Chondrocyte (in vitro differentiated cells): ENCODE results near the gene ZSCAN31. TPM values are rescaled to one million over a fixed set of nuclear protein-coding genes. Genes with fewer than 3 reads are reported as not detected.

Source experiments
- DNase-seq: peaks from one replicate; pipeline ENCODE4 v3.0.0; 2021; ENCODE audit warnings: mixed read lengths, low spot score
- H3K27ac Mint-ChIP-seq: one replicate; pipeline ENCODE4 v1.8.0; 2021; ENCODE audit warnings: mild to moderate bottlenecking, moderate library complexity, mixed read lengths; ENCODE audit not compliant: unreplicated experiment
- H3K27me3 Mint-ChIP-seq: 2 replicates; pipeline ENCODE4 v1.8.0; 2021; ENCODE audit warnings: low read depth, mixed read lengths
- H3K36me3 Mint-ChIP-seq: 2 replicates; pipeline ENCODE4 v1.8.0; 2021; ENCODE audit warnings: low read depth, mixed read lengths
- H3K4me1 Mint-ChIP-seq: 2 replicates; pipeline ENCODE4 v1.8.0; 2021; ENCODE audit warnings: low read depth, mild to moderate bottlenecking, mixed read lengths
- H3K4me3 Mint-ChIP-seq: one replicate; pipeline ENCODE4 v1.8.0; 2021; ENCODE audit warnings: mild to moderate bottlenecking, moderate library complexity, mixed read lengths; ENCODE audit not compliant: unreplicated experiment
- H3K9me3 Mint-ChIP-seq: 2 replicates; pipeline ENCODE4 v1.8.0; 2021; ENCODE audit warnings: low read depth, mixed read lengths
- CTCF ChIP-seq: fragments of 200-600 bp; sonication (generic); IDR thresholded peaks from 2 replicates; pipeline ENCODE4 v1.5.0; 2021; ENCODE audit warnings: antibody characterized with exemption, mild to moderate bottlenecking, moderate library complexity
- total RNA-seq: library from RNA; stranded (reverse); gene quantifications from 3 replicates; pipeline ENCODE4 v1.2.1, GENCODE V29; 2021

ZSCAN31 gene
- total RNA-seq, 1 donor from 2014 or later: 2.6 TPM

- no peak overlapping the region for H3K4me3 Mint-ChIP-seq
These were observed 20.7 kb upstream of the ZSCAN31 start for GRCh38 chr6:28356666-28357020.

GRCh38 chr6:28355743-28356665 is 20.1 kb upstream of the ZSCAN31 start:
- peak; percentile 85 for TF ChIP-seq CTCF
- peak overlapping the region; percentile 92 for H3K4me3 Mint-ChIP-seq
- peaks cover 32% of the 10 kb centered on the region for H3K4me1 Mint-ChIP-seq
- no peaks in the 10 kb centered on the region for H3K27me3 Mint-ChIP-seq
- DNase-seq: no peak
- H3K27ac Mint-ChIP-seq: peak overlapping the region; percentile 97
- no peaks in the 10 kb centered on the region for H3K36me3 Mint-ChIP-seq
- H3K9me3 Mint-ChIP-seq: no peaks in the 10 kb centered on the region

More at GRCh38 chr6:28356666-28357020, 20.7 kb upstream of the ZSCAN31 start:
- TF ChIP-seq CTCF: no peak
- Mint-ChIP-seq H3K4me1 (peaks cover 25% of the 10 kb centered on the region), H3K27me3 (no peaks in the 10 kb centered on the region), H3K36me3 (no peaks in the 10 kb centered on the region), H3K27ac (no peak overlapping the region), H3K9me3 (no peaks in the 10 kb centered on the region)
- DNase-seq: no peak

GRCh38 chr6:28354688-28355554 is 19.0 kb upstream of the ZSCAN31 start:
- peak overlapping the region; percentile 97 for H3K27ac Mint-ChIP-seq
- no peaks in the 10 kb centered on the region for H3K9me3 Mint-ChIP-seq
- no peaks in the 10 kb centered on the region for H3K36me3 Mint-ChIP-seq
- H3K4me1 Mint-ChIP-seq: peaks cover 43% of the 10 kb centered on the region
- DNase-seq: no peak
- H3K27me3 Mint-ChIP-seq: no peaks in the 10 kb centered on the region
- H3K4me3 Mint-ChIP-seq: peak overlapping the region; percentile 92
- no peak for TF ChIP-seq CTCF

- Mint-ChIP-seq H3K4me1 (peaks cover 49% of the 10 kb centered on the region), H3K9me3 (no peaks in the 10 kb centered on the region), H3K27me3 (no peaks in the 10 kb centered on the region), H3K36me3 (no peaks in the 10 kb centered on the region), H3K27ac (peak overlapping the region; percentile 12), H3K4me3 (no peak overlapping the region)
- no peak for DNase-seq
- TF ChIP-seq CTCF: no peak
These were observed 18.2 kb upstream of the ZSCAN31 start for GRCh38 chr6:28353981-28354676.

GRCh38 chr6:28353356-28353755 is 17.4 kb upstream of the ZSCAN31 start:
- no peaks in the 10 kb centered on the region for H3K36me3 Mint-ChIP-seq
- peaks cover under 1% of the 10 kb centered on the region for H3K27me3 Mint-ChIP-seq
- H3K4me1 Mint-ChIP-seq: peaks cover 49% of the 10 kb centered on the region
- no peak for DNase-seq
- H3K9me3 Mint-ChIP-seq: no peaks in the 10 kb centered on the region
- peak overlapping the region; percentile 57 for H3K27ac Mint-ChIP-seq
- TF ChIP-seq CTCF: no peak
- no peak overlapping the region for H3K4me3 Mint-ChIP-seq
